ENCODE measurements around the gene RAP2B.
A peak's percentile ranks its signal among the peaks of the same experiment; 100 is the strongest.
"Not testable (repeated sequence)": the region's sequence is repeated elsewhere in the genome, so short reads cannot be mapped to it uniquely, and the experiment has no call there.

RAP2B gene

DNA sequence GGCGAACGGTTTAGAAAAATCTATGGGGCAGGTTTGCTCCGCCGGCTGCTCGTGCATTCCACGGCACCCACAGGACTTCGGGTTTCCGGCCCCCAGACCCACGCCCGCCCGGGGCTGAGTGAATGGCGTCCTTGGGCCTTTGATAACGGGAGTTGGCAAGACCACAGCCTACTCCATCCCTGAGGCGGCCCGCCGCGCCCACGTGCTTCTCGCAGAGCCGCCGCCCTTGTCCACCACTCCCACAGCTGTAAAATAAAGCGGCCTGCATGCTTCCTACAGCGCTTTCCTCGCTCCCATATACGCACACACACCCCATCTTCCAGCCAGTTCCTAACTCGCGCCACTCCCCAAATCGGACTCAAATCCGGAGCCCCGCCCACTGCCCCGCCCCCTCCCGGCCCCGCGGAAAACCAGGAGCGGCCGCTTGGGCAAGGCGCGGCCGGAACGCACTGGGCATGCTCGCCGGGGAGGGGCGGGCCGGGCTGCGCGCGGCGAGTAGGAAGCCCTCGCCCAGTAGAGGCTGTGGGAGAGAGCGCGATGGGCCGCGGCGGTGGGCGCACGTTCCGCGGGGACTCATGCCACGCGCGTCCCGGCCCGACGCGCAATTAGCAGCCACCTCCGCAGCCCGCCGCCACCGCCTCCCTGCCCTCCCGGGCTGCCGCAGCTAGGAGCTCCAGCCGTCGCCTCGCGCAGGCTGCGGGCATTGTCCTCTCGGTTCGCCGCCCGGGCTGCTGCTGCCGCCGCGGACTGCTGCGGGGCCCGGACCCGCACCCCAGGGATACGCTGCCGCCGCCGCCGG lies at the start of gene RAP2B:
RAP2B (plus strand) TSS at position 513 of the 799 bp plus-strand sequence. CDS start 468 bp downstream, outside the sequence.
- DNase-seq (ENCODE audit: insufficient read length, low spot score): peak; percentile 77
- FAIRE-seq: no peak
- peak; percentile 99 for TF ChIP-seq POLR2A (IDR thresholded peaks at IDR 0.05; ENCODE audit: low read depth, low read length)

DNA sequence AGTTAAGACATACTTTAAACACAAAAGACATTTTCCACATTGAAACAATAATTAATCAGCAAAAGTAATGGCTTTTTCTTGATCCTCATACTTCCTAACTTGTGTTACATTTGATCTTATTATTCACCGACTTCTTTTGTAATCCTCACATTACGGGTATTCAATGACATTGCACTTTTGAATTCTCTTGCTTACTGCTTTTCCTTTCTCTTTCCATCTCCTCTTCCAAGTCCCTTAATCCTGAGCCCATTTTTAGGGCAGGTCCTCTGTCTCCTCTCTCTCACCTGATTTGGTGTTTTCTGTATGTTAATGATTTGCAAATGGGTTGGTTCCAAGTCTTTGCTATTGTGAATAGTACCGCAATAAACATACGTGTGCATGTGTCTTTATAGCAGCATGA lies 48.5 kb upstream of the RAP2B start:
- FAIRE-seq (no peak), DNase-seq (ENCODE audit: insufficient read length, low spot score) (no peak)
- TF ChIP-seq POLR2A (IDR thresholded peaks at IDR 0.05; ENCODE audit: low read depth, low read length): no peak

DNA sequence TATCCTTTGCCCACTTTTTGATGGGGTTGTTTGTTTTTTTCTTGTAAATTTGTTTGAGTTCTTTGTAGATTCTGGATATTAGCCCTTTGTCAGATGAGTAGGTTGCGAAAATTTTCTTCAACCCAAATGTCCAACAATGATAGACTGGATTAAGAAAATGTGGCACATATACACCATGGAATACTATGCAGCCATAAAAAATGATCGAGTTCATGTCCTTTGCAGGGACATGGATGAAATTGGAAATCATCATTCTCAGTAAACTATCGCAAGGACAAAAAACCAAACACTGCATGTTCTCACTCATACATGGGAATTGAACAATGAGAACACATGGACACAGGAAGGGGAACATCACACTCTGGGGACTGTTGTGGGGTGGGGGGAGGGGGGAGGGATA lies 47.8 kb upstream of the RAP2B start:
- FAIRE-seq; DNase-seq (ENCODE audit: insufficient read length, low spot score): not testable (repeated sequence)

GRCh38 chr3:153115326-153115725 lies 46.7 kb upstream of the RAP2B start:
- FAIRE-seq (no peak), DNase-seq (ENCODE audit: insufficient read length, low spot score) (no peak)
- no peak for TF ChIP-seq POLR2A (IDR thresholded peaks at IDR 0.05; ENCODE audit: low read depth, low read length)

DNA sequence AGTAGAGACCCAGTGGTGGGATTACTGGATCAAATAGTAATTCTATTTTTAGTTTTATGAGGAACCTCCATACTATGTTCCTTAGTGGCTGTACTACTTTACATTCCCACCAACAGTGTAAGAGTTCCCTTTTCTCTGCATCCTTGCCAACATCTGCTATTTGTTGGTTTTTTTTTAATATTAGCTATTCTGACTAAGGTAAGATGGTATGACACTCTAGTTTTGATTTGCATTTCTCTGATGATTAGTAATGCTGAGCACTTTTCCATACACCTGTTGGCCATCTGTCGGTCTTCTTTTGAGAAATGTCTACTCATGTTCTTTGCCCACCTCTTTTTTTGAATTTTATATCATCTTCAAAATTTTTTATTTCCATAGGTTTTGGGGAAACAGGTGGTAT lies 34.2 kb upstream of the RAP2B start:
- DNase-seq (ENCODE audit: insufficient read length, low spot score) (no peak), FAIRE-seq (no peak)
- no peak for TF ChIP-seq POLR2A (IDR thresholded peaks at IDR 0.05; ENCODE audit: low read depth, low read length)

DNA sequence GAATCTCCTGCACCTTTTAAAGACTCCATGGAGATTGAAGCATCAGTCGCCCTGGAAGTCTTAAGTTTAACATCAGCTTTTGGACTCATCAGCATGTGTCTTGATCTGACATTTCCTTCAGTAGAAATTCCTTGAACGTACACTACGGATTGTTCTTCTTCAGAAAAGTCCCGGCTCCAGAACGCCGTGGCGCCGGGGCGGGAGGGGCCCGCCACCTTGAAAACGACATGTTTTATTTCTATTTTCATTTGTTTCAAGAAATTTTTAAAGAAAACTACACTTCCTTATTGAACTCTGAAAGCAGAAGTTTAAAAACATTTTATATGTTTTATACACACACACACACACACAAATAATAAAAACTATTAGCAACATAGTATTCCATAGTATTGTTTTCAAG lies 32.6 kb upstream of the RAP2B start:
- no peak for DNase-seq (ENCODE audit: insufficient read length, low spot score)
- no peak for FAIRE-seq
- no peak for TF ChIP-seq POLR2A (IDR thresholded peaks at IDR 0.05; ENCODE audit: low read depth, low read length)

GRCh38 chr3:153129866-153130265 lies 32.2 kb upstream of the RAP2B start:
- TF ChIP-seq POLR2A (IDR thresholded peaks at IDR 0.05; ENCODE audit: low read depth, low read length): no peak
- FAIRE-seq (no peak), DNase-seq (ENCODE audit: insufficient read length, low spot score) (no peak)

- TF ChIP-seq POLR2A (IDR thresholded peaks at IDR 0.05; ENCODE audit: low read depth, low read length): no peak
- DNase-seq (ENCODE audit: insufficient read length, low spot score) (no peak), FAIRE-seq (peak; percentile 88)
These were observed 31.6 kb upstream of the RAP2B start for GRCh38 chr3:153130312-153130977.

- no peak for FAIRE-seq
- DNase-seq (ENCODE audit: insufficient read length, low spot score): no peak
- no peak for TF ChIP-seq POLR2A (IDR thresholded peaks at IDR 0.05; ENCODE audit: low read depth, low read length)
These were observed 24.4 kb upstream of the RAP2B start for GRCh38 chr3:153137626-153138025.

DNA sequence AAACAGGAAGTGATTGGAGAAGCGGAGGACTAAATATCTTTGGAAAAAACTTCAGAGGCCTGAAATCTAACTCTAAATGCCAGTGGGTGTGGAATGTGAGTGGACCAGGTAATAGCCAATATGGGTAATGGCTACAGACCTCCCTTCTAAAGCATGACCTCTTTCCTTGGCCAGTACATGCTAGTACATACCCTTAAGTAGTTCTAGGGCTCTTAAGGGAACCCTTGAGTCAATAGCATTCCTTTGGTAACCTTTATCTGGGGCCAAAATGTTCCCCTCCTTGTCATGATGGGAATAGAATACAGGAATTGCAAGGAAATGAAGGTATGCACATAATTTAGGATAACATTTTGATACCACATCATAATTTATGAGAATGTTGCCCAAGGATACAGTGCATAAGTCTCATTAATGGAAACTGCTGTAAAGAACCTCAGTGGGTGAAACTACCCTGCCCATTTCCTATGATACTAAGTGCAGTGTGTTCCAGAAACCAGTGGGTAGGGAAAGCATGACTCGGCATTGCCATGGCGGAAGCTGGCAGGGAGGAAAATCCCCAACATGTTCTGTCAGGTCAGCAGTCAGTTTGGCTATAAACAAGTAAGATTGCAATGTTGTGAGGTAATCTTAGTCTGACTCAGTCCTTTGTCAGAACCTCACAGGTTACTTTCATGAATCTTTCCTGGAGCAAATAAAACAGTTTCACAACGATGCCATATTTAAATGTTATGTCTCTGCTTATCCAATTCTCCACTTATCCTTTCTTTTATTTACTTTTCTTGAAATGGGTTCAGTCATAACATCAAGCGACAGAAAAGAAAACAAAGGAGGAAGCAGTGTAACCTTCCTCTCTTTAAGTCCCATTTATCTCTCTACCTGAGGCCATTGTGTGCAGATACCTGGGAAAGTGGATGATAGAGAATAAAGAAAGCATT lies 23.5 kb upstream of the RAP2B start:
- FAIRE-seq (peak; percentile 99), DNase-seq (ENCODE audit: insufficient read length, low spot score) (no peak)
- no peak for TF ChIP-seq POLR2A (IDR thresholded peaks at IDR 0.05; ENCODE audit: low read depth, low read length)

GRCh38 chr3:153142961-153143360 lies 19.1 kb upstream of the RAP2B start:
- FAIRE-seq (no peak), DNase-seq (ENCODE audit: insufficient read length, low spot score) (no peak)
- TF ChIP-seq POLR2A (IDR thresholded peaks at IDR 0.05; ENCODE audit: low read depth, low read length): no peak

GRCh38 chr3:153144071-153144470 lies 18.0 kb upstream of the RAP2B start:
- no peak for TF ChIP-seq POLR2A (IDR thresholded peaks at IDR 0.05; ENCODE audit: low read depth, low read length)
- FAIRE-seq (peak; percentile 15), DNase-seq (ENCODE audit: insufficient read length, low spot score) (no peak)

GRCh38 chr3:153144779-153145178 lies 17.2 kb upstream of the RAP2B start:
- no peak for TF ChIP-seq POLR2A (IDR thresholded peaks at IDR 0.05; ENCODE audit: low read depth, low read length)
- no peak for DNase-seq (ENCODE audit: insufficient read length, low spot score)
- peak; percentile 82 for FAIRE-seq

- no peak for TF ChIP-seq POLR2A (IDR thresholded peaks at IDR 0.05; ENCODE audit: low read depth, low read length)
- FAIRE-seq: peak; percentile 75
- no peak for DNase-seq (ENCODE audit: insufficient read length, low spot score)
These were observed 16.6 kb upstream of the RAP2B start for GRCh38 chr3:153145454-153145853.

Measured in H54 (cell line).